ENCODE measurements around the gene NFILZ. TPM values are rescaled to one million over a fixed set of nuclear protein-coding genes. Genes with fewer than 3 reads are reported as not detected.

Gene NFILZ
- total RNA-seq, 2 experiments from 2014 or later = not detected

DNA sequence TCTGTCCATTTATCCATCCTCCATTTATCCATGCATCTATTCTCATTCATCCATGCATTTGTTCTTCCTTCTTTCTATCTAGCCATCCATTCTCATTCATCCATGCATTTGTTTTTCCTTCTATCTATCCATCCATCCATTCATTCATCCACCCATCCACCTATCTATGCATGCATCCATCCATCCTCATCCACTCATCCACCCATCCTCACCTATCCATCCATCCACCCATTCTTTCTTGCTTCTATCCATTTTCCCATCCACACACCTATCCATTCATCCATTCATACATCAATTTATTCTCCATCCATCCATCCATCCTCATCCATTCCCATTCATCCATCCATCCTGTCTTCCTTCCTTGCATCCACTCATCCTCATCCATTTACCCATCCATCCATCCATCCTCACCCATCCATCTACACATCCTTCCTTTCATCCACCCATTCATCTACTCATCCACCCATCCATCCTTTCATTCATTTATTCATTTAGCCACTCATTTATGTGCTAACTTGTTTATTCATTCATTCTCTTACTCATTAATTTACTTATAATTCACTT is 47.9 kb downstream of the NFILZ start:
- intact Hi-C loops (cut with micrococcal nuclease; ENCODE audit: unreplicated experiment) = no loop called here
- no peaks in the 10 kb centered on the region for H4K20me1 ChIP-seq (ENCODE audit: insufficient read depth, low read length)
- TF ChIP-seq, protein P1, sequence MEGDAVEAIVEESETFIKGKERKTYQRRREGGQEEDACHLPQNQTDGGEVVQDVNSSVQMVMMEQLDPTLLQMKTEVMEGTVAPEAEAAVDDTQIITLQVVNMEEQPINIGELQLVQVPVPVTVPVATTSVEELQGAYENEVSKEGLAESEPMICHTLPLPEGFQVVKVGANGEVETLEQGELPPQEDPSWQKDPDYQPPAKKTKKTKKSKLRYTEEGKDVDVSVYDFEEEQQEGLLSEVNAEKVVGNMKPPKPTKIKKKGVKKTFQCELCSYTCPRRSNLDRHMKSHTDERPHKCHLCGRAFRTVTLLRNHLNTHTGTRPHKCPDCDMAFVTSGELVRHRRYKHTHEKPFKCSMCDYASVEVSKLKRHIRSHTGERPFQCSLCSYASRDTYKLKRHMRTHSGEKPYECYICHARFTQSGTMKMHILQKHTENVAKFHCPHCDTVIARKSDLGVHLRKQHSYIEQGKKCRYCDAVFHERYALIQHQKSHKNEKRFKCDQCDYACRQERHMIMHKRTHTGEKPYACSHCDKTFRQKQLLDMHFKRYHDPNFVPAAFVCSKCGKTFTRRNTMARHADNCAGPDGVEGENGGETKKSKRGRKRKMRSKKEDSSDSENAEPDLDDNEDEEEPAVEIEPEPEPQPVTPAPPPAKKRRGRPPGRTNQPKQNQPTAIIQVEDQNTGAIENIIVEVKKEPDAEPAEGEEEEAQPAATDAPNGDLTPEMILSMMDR (conservative IDR thresholded peaks at IDR 0.05; ENCODE audit: low read length) = no peak
- TF ChIP-seq EZH2phosphoT487 (IDR thresholded peaks at IDR 0.05; ENCODE audit: borderline replicate concordance, low read depth, low read length) = no peak
- CTCF ChIA-PET (ENCODE audit: unreplicated experiment) = no interaction called here
- H3K9me2 ChIP-seq (ENCODE audit: insufficient read depth, low read length) = no peaks in the 10 kb centered on the region
- no peak overlapping the region for H2AFZ ChIP-seq (ENCODE audit: low read length)
- no peak overlapping the region for H3K4me3 ChIP-seq (ENCODE audit: low read depth, low read length, poor library complexity, severe bottlenecking)
- no peaks in the 10 kb centered on the region for H3K36me3 ChIP-seq (ENCODE audit: insufficient read depth, low read length)
- H3K9me3 ChIP-seq (ENCODE audit: low read length) = no peaks in the 10 kb centered on the region
- H3K27ac ChIP-seq (ENCODE audit: low read depth, low read length, poor library complexity, severe bottlenecking) = no peak overlapping the region
- no peak for DNase-seq (ENCODE audit: low spot score)
- no peak overlapping the region for H3K4me2 ChIP-seq (ENCODE audit: low read length)
- POLR2A ChIA-PET = no interaction called here
- no peaks in the 10 kb centered on the region for H3K79me2 ChIP-seq (ENCODE audit: insufficient read depth, low read depth, low read length)
- peaks cover 4% of the 10 kb centered on the region for H3K4me1 ChIP-seq (ENCODE audit: insufficient read depth, low read length, poor library complexity, severe bottlenecking)
- BruUV-seq (replicated peaks) = no TSS peak

Other genes with a start within 250 kb of the NFILZ start
- gene RAB11B, start 240.3 kb upstream of the NFILZ start, total RNA-seq (2014; rRNA removed; shearing (Covaris generic)) = 24.5 and 28.1 TPM in 2 replicates
- 84.9 and 96.8 TPM in 2 replicates for gene RAB11B, start 240.3 kb upstream of the NFILZ start, total RNA-seq (2022)
- 8.1 and 14.1 TPM in 2 replicates for gene MARCHF2, start 217.3 kb upstream of the NFILZ start, total RNA-seq (2014; rRNA removed; shearing (Covaris generic))
- 12.1 and 12.4 TPM in 2 replicates for gene MARCHF2, start 217.3 kb upstream of the NFILZ start, total RNA-seq (2022)
- gene HNRNPM, start 185.7 kb upstream of the NFILZ start, total RNA-seq (2014; rRNA removed; shearing (Covaris generic)) = 90.0 and 111 TPM in 2 replicates
- 264 and 280 TPM in 2 replicates for gene HNRNPM, start 185.7 kb upstream of the NFILZ start, total RNA-seq (2022)
- gene PRAM1, start 128.0 kb upstream of the NFILZ start, total RNA-seq (2014; rRNA removed; shearing (Covaris generic)) = 0.08 and 0.28 TPM in 2 replicates
- 3.1 TPM in 2 replicates for gene PRAM1, start 128.0 kb upstream of the NFILZ start, total RNA-seq (2022)
- 3.1 and 8.7 TPM in 2 replicates for gene ZNF414, start 116.5 kb upstream of the NFILZ start, total RNA-seq (2014; rRNA removed; shearing (Covaris generic))
- 39.0 and 47.5 TPM in 2 replicates for gene ZNF414, start 116.5 kb upstream of the NFILZ start, total RNA-seq (2022)
- 5.1 and 8.8 TPM in 2 replicates for gene MYO1F, start 53.2 kb upstream of the NFILZ start, total RNA-seq (2014; rRNA removed; shearing (Covaris generic))
- gene MYO1F, start 53.2 kb upstream of the NFILZ start, total RNA-seq (2022) = 14.9 and 18.4 TPM in 2 replicates
- gene ADAMTS10, start 19.9 kb upstream of the NFILZ start, total RNA-seq (2014; rRNA removed; shearing (Covaris generic)) = not detected in 2 replicates
- gene ADAMTS10, start 19.9 kb upstream of the NFILZ start, total RNA-seq (2022) = not detected in 2 replicates
- gene ACTL9, start 68.2 kb downstream of the NFILZ start, total RNA-seq (2014; rRNA removed; shearing (Covaris generic)) = not detected in 2 replicates
- not detected in 2 replicates for gene ACTL9, start 68.2 kb downstream of the NFILZ start, total RNA-seq (2022)
- not detected in 2 replicates for gene OR2Z1, start 91.0 kb downstream of the NFILZ start, total RNA-seq (2014; rRNA removed; shearing (Covaris generic))
- not detected in 2 replicates for gene OR2Z1, start 91.0 kb downstream of the NFILZ start, total RNA-seq (2022)
- 19.7 and 29.0 TPM in 2 replicates for gene ZNF558, start 201.7 kb downstream of the NFILZ start, total RNA-seq (2014; rRNA removed; shearing (Covaris generic))
- gene ZNF558, start 201.7 kb downstream of the NFILZ start, total RNA-seq (2022) = 18.0 and 23.5 TPM in 2 replicates
- not detected in 2 replicates for gene MBD3L1, start 201.7 kb downstream of the NFILZ start, total RNA-seq (2014; rRNA removed; shearing (Covaris generic))
- not detected in 2 replicates for gene MBD3L1, start 201.7 kb downstream of the NFILZ start, total RNA-seq (2022)